HG03280 (cell line): ENCODE measurements around the gene MLXIPL.
"Not testable (repeated sequence)": the region's sequence is repeated elsewhere in the genome, so short reads cannot be mapped to it uniquely, and the experiment has no call there.

Experiments used
- ATAC-seq: cut with Tn5 transposase; IDR thresholded peaks from one replicate; pipeline ENCODE4 v1.9.1; 2021; ENCODE audit warnings: mild to moderate bottlenecking, moderate library complexity; ENCODE audit not compliant: unreplicated experiment

The MLXIPL gene

GRCh38 chr7:73556208-73557107, 67.9 kb downstream of the MLXIPL start:
- no peak for ATAC-seq

- ATAC-seq: no peak
These were observed 68.8 kb downstream of the MLXIPL start for GRCh38 chr7:73555411-73555982.

- ATAC-seq: not testable (repeated sequence)
These were observed 74.2 kb downstream of the MLXIPL start for GRCh38 chr7:73550093-73550492.

GRCh38 chr7:73549176-73549575, 75.1 kb downstream of the MLXIPL start:
- no peak for ATAC-seq

- no peak for ATAC-seq
These were observed 76.5 kb downstream of the MLXIPL start for GRCh38 chr7:73547841-73548240.

GRCh38 chr7:73544678-73545077, 79.6 kb downstream of the MLXIPL start:
- no peak for ATAC-seq
